Lower leg skin (tissue), 3 donors: ENCODE results near the gene CEP57.

Experiments used
- POLR2A ChIP-seq, 2 donors: fragments of 450-650 bp; IDR thresholded peaks; one replicate each; pipeline ENCODE4 v1.6.1; 2016 to 2017; ENCODE audit warnings: antibody characterized with exemption in 2 of 2, mild to moderate bottlenecking in 1 of 2, moderate library complexity in 1 of 2
- TF ChIP-seq, protein P1 (sequence below), 3 donors: fragments of 450-650 bp; IDR thresholded peaks; one replicate each; pipeline ENCODE4 v1.5.1; 2016; ENCODE audit warnings: antibody characterized with exemption in 3 of 3, mild to moderate bottlenecking in 3 of 3, moderate library complexity in 2 of 3

DNA sequence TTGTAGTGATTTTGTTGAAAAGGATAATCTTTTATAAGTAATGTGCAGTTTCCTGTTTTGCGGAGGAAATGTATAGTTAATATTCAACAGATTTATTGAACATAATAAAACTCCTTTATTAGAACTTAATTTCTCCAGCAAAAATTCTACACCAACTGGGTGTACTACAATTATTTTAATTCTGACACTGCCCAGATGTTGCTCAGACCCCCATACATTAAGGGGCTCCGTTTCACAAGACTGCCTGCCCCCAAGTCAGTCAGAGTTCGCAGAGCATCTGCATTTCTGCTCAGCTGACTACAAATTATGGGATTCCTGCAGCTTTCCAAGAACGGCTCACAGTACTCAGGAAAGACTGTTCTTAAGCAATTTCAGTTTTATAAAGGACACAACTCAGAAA lies 6.2 kb downstream of the CEP57 start:
- TF ChIP-seq, protein P1, sequence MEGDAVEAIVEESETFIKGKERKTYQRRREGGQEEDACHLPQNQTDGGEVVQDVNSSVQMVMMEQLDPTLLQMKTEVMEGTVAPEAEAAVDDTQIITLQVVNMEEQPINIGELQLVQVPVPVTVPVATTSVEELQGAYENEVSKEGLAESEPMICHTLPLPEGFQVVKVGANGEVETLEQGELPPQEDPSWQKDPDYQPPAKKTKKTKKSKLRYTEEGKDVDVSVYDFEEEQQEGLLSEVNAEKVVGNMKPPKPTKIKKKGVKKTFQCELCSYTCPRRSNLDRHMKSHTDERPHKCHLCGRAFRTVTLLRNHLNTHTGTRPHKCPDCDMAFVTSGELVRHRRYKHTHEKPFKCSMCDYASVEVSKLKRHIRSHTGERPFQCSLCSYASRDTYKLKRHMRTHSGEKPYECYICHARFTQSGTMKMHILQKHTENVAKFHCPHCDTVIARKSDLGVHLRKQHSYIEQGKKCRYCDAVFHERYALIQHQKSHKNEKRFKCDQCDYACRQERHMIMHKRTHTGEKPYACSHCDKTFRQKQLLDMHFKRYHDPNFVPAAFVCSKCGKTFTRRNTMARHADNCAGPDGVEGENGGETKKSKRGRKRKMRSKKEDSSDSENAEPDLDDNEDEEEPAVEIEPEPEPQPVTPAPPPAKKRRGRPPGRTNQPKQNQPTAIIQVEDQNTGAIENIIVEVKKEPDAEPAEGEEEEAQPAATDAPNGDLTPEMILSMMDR (IDR thresholded peaks at IDR 0.05): no peak
- TF ChIP-seq POLR2A (IDR thresholded peaks at IDR 0.05): no peak
